ACC112 (cell line): Measurements from ENCODE around the gene C1orf115.
"Not testable (repeated sequence)": the region's sequence is repeated elsewhere in the genome, so short reads cannot be mapped to it uniquely, and the experiment has no call there.

Source experiments
- H2AFZ ChIP-seq: fragments of 200-600 bp; sonication (generic); one replicate; pipeline ENCODE4 v1.6.0; 2017; ENCODE audit warnings: antibody characterized with exemption, low read length; ENCODE audit not compliant: unreplicated experiment
- H3K27ac ChIP-seq: fragments of 200-600 bp; sonication (generic); 2 replicates; pipeline ENCODE4 v1.5.1; 2014; ENCODE audit warnings: low read depth, mild to moderate bottlenecking, antibody characterized with exemption, low read length, moderate library complexity
- H3K27me3 ChIP-seq: fragments of 200-600 bp; sonication (generic); 2 replicates; pipeline ENCODE4 v1.6.1; 2014; ENCODE audit warnings: mild to moderate bottlenecking, antibody characterized with exemption, low read length, moderate library complexity, mixed read lengths; ENCODE audit not compliant: insufficient read depth
- H3K36me3 ChIP-seq: fragments of 200-600 bp; sonication (generic); 2 replicates; pipeline ENCODE4 v1.6.1; 2016; ENCODE audit warnings: mild to moderate bottlenecking, antibody characterized with exemption, low read length, moderate library complexity, mixed read lengths; ENCODE audit not compliant: insufficient read depth
- H3K4me1 ChIP-seq: fragments of 200-600 bp; sonication (generic); one replicate; pipeline ENCODE4 v1.6.1; 2016; ENCODE audit warnings: low read length, mixed read lengths; ENCODE audit not compliant: insufficient read depth, unreplicated experiment, control insufficient read depth
- H3K4me3 ChIP-seq: fragments of 200-600 bp; sonication (generic); 2 replicates; pipeline ENCODE4 v1.5.1; 2014; ENCODE audit warnings: mild to moderate bottlenecking, low read depth, low read length
- H3K79me2 ChIP-seq: fragments of 200-600 bp; sonication (generic); one replicate; pipeline ENCODE4 v1.6.0; 2016; ENCODE audit warnings: low read length; ENCODE audit not compliant: control insufficient read depth, unreplicated experiment, insufficient read depth

C1orf115 gene

GRCh38 chr1:220705782-220706181, 15.6 kb downstream of the C1orf115 start:
- Histone ChIP-seq H3K4me3 (no peak overlapping the region), H3K36me3 (no peaks in the 10 kb centered on the region), H2AFZ (no peak overlapping the region), H3K27ac (no peak overlapping the region), H3K79me2 (no peaks in the 10 kb centered on the region), H3K4me1 (no peaks in the 10 kb centered on the region), H3K27me3 (peaks cover 8% of the 10 kb centered on the region; the same call in 1 of the 2 replicates)

DNA sequence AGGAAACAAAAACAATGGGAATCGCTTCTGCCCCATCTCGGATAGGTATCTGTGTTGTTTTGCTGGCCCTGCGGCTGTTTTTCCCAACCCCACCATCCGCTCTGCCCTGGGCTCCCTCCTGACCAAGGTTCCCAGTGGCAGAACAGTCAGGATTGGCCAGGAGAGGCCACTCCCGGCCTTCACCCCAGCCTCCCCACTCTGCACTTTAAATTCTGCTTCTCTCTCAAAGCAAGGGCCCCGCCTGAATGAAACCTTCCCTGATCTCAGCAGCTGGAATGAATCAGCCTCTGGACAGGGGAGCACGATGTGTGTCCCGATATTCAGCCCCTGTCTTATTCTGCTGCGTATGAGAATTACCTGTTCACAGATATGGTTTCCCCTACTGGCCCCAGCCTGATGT, 16.3 kb downstream of the C1orf115 start:
- no peaks in the 10 kb centered on the region for H3K4me1 ChIP-seq
- no peak overlapping the region for H3K27ac ChIP-seq
- H2AFZ ChIP-seq: no peak overlapping the region
- no peaks in the 10 kb centered on the region for H3K79me2 ChIP-seq
- H3K36me3 ChIP-seq: no peaks in the 10 kb centered on the region
- no peak overlapping the region for H3K4me3 ChIP-seq
- H3K27me3 ChIP-seq: peaks cover 8% of the 10 kb centered on the region; the same call in 1 of the 2 replicates

DNA sequence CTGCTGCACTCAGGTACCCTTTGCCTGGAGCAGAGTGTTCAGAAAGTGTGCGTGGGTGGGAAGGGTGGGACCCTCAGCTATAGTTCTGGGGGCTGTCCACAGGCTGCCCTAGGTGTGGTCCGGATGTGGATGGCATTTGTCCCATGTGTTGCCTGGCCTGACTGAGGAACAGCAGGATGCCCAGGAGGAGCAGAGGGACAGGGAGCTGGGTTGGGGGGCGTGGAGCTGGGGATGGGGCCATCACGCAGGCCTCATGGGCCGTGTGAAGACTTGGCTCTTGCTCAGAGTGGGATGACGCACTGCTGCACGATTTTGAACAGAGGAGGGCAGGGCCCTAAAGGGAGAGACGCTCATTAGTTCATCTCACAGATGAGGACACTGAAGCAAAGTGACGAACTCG, 17.0 kb downstream of the C1orf115 start:
- no peak overlapping the region for H2AFZ ChIP-seq
- 0 out of 2 replicates have a peak, but pooled peaks cover 3% of the 10 kb centered on the region for H3K27me3 ChIP-seq
- no peak overlapping the region for H3K27ac ChIP-seq
- no peaks in the 10 kb centered on the region for H3K79me2 ChIP-seq
- no peaks in the 10 kb centered on the region for H3K36me3 ChIP-seq
- H3K4me3 ChIP-seq: no peak overlapping the region
- no peaks in the 10 kb centered on the region for H3K4me1 ChIP-seq

GRCh38 chr1:220708244-220708643, 18.1 kb downstream of the C1orf115 start:
- Histone ChIP-seq H3K36me3 (no peaks in the 10 kb centered on the region), H3K4me3 (no peak overlapping the region), H3K27me3 (0 out of 2 replicates have a peak, but pooled peaks cover 3% of the 10 kb centered on the region), H2AFZ (no peak overlapping the region), H3K27ac (no peak overlapping the region), H3K4me1 (no peaks in the 10 kb centered on the region), H3K79me2 (no peaks in the 10 kb centered on the region)

GRCh38 chr1:220708936-220709801, 19.0 kb downstream of the C1orf115 start:
- H3K4me3 ChIP-seq: no peak overlapping the region
- 0 out of 2 replicates have a peak, but pooled peaks cover 3% of the 10 kb centered on the region for H3K27me3 ChIP-seq

DNA sequence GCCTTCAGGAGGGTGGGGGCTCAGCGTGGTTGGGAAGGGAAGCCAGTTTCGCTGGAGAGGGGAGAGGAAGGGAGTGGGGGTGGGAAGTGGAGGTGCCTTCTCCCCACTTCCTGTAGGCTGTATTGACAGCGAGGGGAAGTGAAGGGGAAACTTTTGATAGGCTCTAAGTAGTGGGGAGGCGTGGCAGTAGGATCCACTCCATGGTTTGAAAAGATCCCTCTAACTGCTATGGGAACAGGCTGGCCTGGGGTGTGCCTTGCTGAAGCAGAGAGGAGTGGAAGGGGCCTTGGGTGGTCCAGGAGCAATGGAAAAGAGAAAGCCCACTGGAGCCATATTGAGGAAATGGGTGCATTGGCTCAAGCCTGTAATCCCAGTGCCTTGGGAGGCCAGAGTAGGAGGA, 20.2 kb downstream of the C1orf115 start:
- peaks cover 11% of the 10 kb centered on the region for H3K27me3 ChIP-seq
- H3K79me2 ChIP-seq: no peaks in the 10 kb centered on the region
- no peaks in the 10 kb centered on the region for H3K4me1 ChIP-seq
- no peak overlapping the region for H3K4me3 ChIP-seq
- H3K27ac ChIP-seq: no peak overlapping the region
- no peaks in the 10 kb centered on the region for H3K36me3 ChIP-seq
- H2AFZ ChIP-seq: no peak overlapping the region

More at GRCh38 chr1:220708936-220709801, 19.0 kb downstream of the C1orf115 start:
- Histone ChIP-seq H3K4me1 (no peaks in the 10 kb centered on the region), H2AFZ (no peak overlapping the region), H3K79me2 (no peaks in the 10 kb centered on the region), H3K36me3 (no peaks in the 10 kb centered on the region), H3K27ac (no peak overlapping the region)

GRCh38 chr1:220711056-220711809, 21.1 kb downstream of the C1orf115 start:
- Histone ChIP-seq H3K4me3 (no peak overlapping the region), H3K79me2 (no peaks in the 10 kb centered on the region), H3K27me3 (peaks cover 18% of the 10 kb centered on the region), H3K27ac (no peak overlapping the region), H3K4me1 (no peaks in the 10 kb centered on the region), H3K36me3 (no peaks in the 10 kb centered on the region), H2AFZ (no peak overlapping the region)

GRCh38 chr1:220715986-220716385, 25.8 kb downstream of the C1orf115 start:
- H3K27me3 ChIP-seq: peaks cover 15% of the 10 kb centered on the region
- H3K27ac ChIP-seq, H2AFZ ChIP-seq, H3K4me1 ChIP-seq, H3K36me3 ChIP-seq, H3K4me3 ChIP-seq, H3K79me2 ChIP-seq: not testable (repeated sequence)

DNA sequence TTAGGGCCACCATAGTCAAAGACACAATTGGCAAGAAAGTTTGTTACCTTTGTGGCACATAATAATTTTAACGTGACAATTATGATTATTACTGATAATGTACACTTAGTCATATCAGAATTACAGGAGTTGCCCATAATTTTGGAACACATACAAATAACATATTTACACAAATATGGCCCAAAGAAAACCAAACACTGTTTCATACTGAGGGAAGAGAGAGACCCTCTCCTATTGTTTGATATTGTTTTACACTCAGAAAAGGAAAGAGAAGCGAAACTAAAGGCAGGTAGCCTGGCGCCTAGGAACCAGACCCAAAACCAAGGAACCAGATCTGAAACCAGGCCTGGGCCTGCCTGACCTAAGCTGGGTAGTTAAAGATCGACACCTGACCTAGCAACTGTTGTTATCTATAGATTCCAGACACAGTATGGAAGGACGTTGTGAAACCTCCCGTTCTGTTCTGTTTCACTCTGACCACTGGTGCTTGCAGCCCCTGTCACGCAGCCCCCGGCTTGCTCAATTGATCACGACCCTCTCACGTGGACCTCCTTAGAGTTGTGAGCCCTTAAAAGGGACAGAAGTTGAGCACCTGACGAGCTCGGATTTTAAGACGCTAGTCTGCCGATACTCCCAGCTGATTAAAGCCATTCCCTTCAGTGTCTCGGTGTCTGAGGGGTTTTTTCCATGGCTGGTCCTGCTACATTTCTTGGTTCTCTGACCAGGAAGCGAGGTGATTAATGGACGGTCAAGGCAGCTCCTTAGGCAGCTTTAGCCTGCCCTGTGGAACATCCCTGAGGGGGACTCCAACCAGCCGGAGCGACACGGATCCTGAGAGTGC, 27.9 kb downstream of the C1orf115 start:
- no peaks in the 10 kb centered on the region for H3K36me3 ChIP-seq
- no peaks in the 10 kb centered on the region for H3K4me1 ChIP-seq
- no peaks in the 10 kb centered on the region for H3K79me2 ChIP-seq
- H3K4me3 ChIP-seq: no peak overlapping the region
- no peak overlapping the region for H3K27ac ChIP-seq
- peaks cover 15% of the 10 kb centered on the region for H3K27me3 ChIP-seq
- no peak overlapping the region for H2AFZ ChIP-seq

GRCh38 chr1:220721266-220721665, 31.1 kb downstream of the C1orf115 start:
- not testable (repeated sequence) for H3K4me1 ChIP-seq, H2AFZ ChIP-seq

More at GRCh38 chr1:220721266-220721665, 31.1 kb downstream of the C1orf115 start:
- not testable (repeated sequence) for H3K4me3 ChIP-seq, H3K27me3 ChIP-seq, H3K27ac ChIP-seq, H3K36me3 ChIP-seq, H3K79me2 ChIP-seq
